Measurements from ENCODE around the gene MAGI3. TPM values are rescaled to one million over a fixed set of nuclear protein-coding genes. Genes with fewer than 3 reads are reported as not detected.
"Not testable (repeated sequence)": the region's sequence is repeated elsewhere in the genome, so short reads cannot be mapped to it uniquely, and the experiment has no call there.

Gene MAGI3
- total RNA-seq, 1 donor from 2014 or later = 7.3 TPM

DNA sequence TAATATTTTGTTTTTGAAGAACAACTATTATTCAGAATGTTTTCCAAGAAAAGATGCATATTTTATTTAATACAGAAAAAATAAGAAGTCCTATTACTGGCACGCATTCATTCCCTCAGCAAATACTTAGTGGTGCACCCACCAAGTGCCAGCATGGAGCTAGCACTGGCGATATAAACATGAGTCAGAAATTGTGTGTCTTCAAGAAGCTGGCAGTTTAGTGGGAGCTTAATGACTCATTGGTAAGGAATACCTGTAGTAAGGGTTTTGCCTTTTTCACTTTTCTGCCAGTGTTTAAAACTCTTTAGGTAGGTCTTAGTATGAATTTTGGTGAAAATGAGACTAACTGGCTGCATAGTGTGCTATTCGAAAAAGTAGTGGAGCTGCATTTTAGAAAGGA lies 6.3 kb downstream of the MAGI3 start:
- DNase-seq (ENCODE audit: low read depth in 2 of 2) = peak in 1 of 2 donors; percentile 70

DNA sequence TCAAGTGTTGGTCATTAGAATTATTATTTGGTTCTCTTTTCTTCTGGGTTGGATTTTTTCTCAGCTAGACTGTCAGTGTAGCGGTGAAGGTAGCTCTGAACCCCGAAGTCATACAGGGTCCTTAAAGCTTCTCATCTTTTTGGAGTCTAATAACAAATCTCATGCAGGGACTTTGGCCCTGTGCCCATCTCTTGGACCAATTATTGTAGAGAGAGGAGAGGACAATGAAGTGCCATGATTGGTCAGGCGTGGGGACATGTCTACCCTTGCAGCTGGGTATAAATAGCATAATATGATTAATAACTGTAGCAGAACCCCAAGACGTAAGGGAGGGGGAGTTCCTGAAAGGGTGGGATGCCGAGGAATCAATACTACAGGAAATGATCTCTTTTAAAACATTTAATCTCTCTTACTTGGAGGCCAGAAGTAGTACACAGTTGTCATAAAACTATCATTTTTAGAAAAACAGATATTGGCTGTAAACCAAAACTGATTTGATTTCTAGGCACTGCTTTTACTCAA lies 8.8 kb downstream of the MAGI3 start:
- no peak for DNase-seq (ENCODE audit: low read depth in 2 of 2)

- DNase-seq (ENCODE audit: low read depth in 2 of 2) = peak; percentile 11 to 38
Measured at GRCh38 chr1:113401067-113401466, 10.8 kb downstream of the MAGI3 start.

DNA sequence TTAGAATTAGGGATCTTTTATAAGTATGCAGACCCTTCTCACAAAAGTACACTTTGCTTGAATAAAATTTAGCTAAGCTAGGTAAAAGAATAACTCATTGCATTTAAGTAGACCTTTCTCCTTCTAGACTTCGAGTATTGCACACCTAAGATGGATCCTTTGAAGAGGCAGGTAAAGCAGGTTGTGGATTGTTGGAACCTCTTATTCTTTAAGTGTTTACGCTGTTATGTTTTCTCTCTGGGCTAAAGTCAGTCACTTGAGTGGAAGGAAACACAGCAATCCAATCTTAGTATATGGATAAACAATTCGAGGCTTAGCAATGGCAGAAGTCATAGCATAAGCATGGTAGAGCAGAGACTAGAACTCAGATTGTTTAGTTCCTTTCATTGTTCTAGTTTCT lies 11.4 kb downstream of the MAGI3 start:
- no peak for DNase-seq (ENCODE audit: low read depth in 2 of 2)

GRCh38 chr1:113403065-113403464 lies 12.8 kb downstream of the MAGI3 start:
- DNase-seq (ENCODE audit: low read depth in 2 of 2) = no peak

DNA sequence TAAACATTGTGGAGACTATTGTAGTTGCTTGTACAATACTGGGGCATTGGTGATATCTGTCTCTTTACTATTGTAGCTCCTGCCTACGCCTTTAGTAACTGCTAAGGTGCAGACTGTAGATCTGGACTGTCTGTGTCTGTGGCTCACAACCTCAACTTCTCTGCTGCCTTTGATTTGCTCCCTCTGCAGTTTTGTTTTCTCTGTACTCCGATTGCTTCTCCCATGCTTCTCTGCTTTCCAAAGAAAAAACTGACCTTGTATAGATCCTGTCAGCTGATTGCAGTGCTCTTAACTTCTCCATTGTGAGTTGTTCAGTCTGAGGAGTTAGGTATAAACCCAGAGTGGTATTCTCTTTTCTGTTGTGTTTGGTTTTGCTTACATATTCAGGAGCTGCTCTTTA lies 15.3 kb downstream of the MAGI3 start:
- no peak for DNase-seq (ENCODE audit: low read depth in 2 of 2)

- not testable (repeated sequence) for DNase-seq (ENCODE audit: low read depth in 2 of 2)
Measured at GRCh38 chr1:113406149-113406548, 15.8 kb downstream of the MAGI3 start.

DNA sequence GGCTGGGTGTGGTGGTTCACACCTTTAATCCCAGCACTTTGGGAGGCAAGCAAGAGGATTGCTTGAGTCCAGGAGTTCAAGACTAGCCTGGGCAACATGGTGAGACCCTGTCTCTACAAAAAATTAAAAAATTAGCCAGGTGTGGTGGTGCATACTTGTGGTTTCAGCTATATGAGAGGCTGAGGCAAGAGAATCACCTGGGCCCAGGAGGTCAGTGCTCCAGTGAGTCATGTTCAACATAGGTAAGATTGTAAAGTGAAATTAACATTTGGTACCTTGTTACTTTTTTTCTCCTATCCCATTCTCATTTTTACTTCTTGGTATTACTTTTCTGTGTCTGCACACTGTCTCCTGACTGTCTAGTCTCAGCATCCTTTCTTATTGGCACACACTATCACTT lies 19.0 kb downstream of the MAGI3 start:
- DNase-seq (ENCODE audit: low read depth in 2 of 2) = no peak

- not testable (repeated sequence) for DNase-seq (ENCODE audit: low read depth in 2 of 2)
Measured at GRCh38 chr1:113412020-113412419, 21.7 kb downstream of the MAGI3 start.

- DNase-seq (ENCODE audit: low read depth in 2 of 2) = no peak
Measured at GRCh38 chr1:113415310-113416070, 25.2 kb downstream of the MAGI3 start.

GRCh38 chr1:113416071-113416470 lies 25.8 kb downstream of the MAGI3 start:
- DNase-seq (ENCODE audit: low read depth in 2 of 2) = not testable (repeated sequence)

- DNase-seq (ENCODE audit: low read depth in 2 of 2) = no peak
Measured at GRCh38 chr1:113416496-113416895, 26.2 kb downstream of the MAGI3 start.

- DNase-seq (ENCODE audit: low read depth in 2 of 2) = no peak
Measured at GRCh38 chr1:113422315-113423068, 32.2 kb downstream of the MAGI3 start.

DNA sequence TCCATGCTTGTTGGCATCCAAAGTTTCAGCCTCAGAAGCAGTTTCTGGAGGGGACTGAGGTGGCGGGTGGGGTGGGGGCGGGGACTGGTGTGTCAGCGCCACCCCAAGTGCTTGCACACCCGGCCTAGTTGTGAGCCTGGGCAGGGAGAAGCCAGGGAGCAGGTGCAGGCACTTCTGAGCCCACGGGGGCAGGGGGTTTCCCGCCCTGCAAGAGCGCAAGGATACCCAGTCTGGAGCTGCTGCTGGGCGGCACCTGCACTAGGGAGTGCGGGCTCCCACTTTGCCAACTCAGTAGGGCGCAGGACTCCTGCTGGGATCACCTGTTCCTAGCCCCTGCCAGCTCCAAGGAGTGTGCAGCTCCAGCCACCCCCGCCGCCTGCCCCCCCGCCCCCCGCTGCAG lies 33.5 kb downstream of the MAGI3 start:
- DNase-seq (ENCODE audit: low read depth in 2 of 2) = no peak

DNA sequence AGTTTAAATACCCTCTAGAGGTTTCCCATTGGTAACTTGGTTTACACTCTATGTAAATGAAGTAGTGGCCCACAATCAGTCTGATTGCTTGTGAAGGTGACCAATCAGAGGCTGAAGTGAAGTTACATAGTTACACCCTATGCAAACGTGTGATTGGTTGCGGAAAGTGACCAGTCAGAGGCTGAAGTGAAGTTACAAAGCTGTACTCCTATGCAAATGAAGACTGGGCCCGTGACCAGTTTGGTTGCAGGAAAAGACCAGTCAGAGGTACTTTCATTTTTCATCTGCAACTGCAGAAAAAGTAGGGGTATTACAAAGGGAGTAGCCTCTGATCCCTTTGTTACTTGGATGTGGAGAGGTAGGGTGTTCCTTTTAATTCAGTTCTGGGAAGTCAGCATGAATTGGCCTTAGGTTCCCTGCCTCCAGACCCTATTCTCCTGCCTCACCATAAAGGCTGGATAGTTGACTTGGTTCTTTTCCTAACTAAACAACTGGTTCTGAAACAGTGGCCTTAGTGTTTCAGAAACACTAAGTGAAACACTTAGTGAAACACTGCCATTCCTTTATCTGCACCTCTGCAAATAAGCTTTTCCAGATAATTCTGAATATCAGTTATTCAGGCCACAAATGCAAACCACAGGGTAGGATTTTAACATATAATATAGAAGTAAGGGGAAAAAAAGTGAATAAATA lies 39.3 kb downstream of the MAGI3 start:
- peak; percentile 48 to 59 for DNase-seq (ENCODE audit: low read depth in 2 of 2)

DNA sequence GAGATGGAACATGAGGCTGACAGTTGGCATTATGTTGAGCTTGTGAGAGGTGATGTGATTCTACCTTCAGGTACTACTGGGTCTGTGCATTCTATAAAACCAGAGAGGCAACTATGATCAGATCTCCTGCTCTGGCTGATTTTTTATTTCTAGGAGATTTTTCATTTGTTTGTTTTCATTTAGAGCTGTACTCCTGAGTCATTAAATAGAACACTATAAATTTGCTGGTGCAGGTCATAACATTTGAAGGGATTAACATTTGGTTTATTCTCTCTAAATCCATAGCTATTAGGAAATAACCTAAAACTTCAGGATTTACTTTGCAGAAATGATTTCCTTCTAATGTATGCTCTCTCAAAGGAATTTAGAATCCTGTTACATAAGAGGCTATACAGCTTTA lies 42.9 kb downstream of the MAGI3 start:
- no peak for DNase-seq (ENCODE audit: low read depth in 2 of 2)

- DNase-seq (ENCODE audit: low read depth in 2 of 2) = no peak
Measured at GRCh38 chr1:113434081-113434873, 44.0 kb downstream of the MAGI3 start.

DNA sequence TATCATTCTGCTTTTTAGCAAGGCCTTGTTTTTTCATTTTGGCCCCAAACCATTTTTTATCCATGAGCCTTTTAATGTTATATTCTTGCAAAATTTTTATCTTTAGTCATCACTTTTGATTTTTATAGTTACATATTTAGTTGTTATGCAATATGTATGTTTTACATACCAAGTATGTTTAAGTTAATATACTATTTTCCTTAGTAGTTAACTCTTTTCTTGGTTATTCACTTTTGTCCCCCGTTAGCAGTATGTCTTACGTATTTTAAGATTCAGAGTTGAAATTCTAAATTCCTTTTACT lies 44.5 kb downstream of the MAGI3 start:
- DNase-seq (ENCODE audit: low read depth in 2 of 2) = no peak

DNA sequence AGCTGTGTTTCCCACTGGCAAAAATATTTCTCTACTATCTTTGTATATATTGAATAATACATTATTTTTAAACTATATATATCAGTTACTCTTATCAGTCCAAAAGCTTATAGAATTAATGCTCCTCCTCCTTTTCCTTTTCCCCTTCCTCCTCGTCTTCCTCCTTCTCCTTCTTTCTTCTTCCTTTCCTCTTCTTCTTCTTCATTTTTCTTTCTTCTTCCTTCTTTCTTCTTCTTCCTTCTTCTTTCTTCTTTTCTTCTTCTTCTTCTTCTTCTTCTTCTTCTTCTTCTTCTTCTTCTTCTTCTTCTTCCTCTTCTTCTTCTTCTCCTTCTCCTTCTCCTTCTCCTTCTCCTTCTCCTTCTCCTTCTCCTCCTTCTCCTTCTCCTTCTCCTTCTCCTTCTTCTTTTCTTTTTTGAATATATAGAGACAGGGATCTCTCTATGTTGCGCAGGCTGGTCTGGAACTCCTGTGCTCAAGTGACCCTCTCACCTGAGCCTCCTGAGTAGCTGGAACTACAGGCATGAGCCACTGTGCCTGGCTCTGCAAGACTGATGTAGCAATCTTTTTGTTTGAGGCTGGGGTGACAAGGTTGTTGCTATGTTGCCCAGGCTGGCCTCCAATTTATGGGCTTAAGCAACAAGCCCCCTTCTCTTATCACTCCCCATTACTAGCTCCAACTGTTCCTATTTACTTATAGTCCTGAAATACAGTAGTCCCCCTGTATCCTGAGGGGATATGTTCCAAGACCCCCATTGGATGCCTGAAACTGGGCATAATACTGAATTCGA lies 47.4 kb downstream of the MAGI3 start:
- no peak for DNase-seq (ENCODE audit: low read depth in 2 of 2)

GRCh38 chr1:113438505-113439276 lies 48.4 kb downstream of the MAGI3 start:
- DNase-seq (ENCODE audit: low read depth in 2 of 2) = no peak

Data from lung microvascular endothelial cell (primary cell).